Measurements from ENCODE around the gene PELI2.

Gene PELI2

GRCh38 chr14:56172074-56172473 is 53.9 kb downstream of the PELI2 start:
- peaks cover 3% of the 10 kb centered on the region for H3K79me2 ChIP-seq
- no peaks in the 10 kb centered on the region for H3K36me3 ChIP-seq (ENCODE audit: control insufficient read depth, insufficient read depth, low read length)
- no peak for TF ChIP-seq CTCF (IDR thresholded peaks at IDR 0.05)
- H3K27me3 ChIP-seq (ENCODE audit: control insufficient read depth, insufficient read depth, low read length): no peaks in the 10 kb centered on the region
- H2AFZ ChIP-seq: no peak overlapping the region
- no peak overlapping the region for H3K4me3 ChIP-seq (ENCODE audit: low read depth, low read length)
- H3K4me2 ChIP-seq (ENCODE audit: low read length): no peak overlapping the region
- H3K9ac ChIP-seq: no peak overlapping the region
- H3K9me3 ChIP-seq (ENCODE audit: control insufficient read depth, low read length): no peaks in the 10 kb centered on the region
- no peak overlapping the region for H3K27ac ChIP-seq
- no peaks in the 10 kb centered on the region for H3K4me1 ChIP-seq

GRCh38 chr14:56172571-56172971 is 54.4 kb downstream of the PELI2 start:
- Histone ChIP-seq H3K4me1 (no peaks in the 10 kb centered on the region), H3K9me3 (ENCODE audit: control insufficient read depth, low read length) (no peaks in the 10 kb centered on the region), H3K4me3 (ENCODE audit: low read depth, low read length) (no peak overlapping the region), H2AFZ (no peak overlapping the region), H3K79me2 (peaks cover 3% of the 10 kb centered on the region), H3K36me3 (ENCODE audit: control insufficient read depth, insufficient read depth, low read length) (no peaks in the 10 kb centered on the region), H3K9ac (no peak overlapping the region), H3K4me2 (ENCODE audit: low read length) (no peak overlapping the region), H3K27me3 (ENCODE audit: control insufficient read depth, insufficient read depth, low read length) (no peaks in the 10 kb centered on the region), H3K27ac (no peak overlapping the region)
- no peak for TF ChIP-seq CTCF (IDR thresholded peaks at IDR 0.05)

- H3K9ac ChIP-seq: no peak overlapping the region
- H3K27me3 ChIP-seq (ENCODE audit: control insufficient read depth, insufficient read depth, low read length): no peaks in the 10 kb centered on the region
- H3K4me3 ChIP-seq (ENCODE audit: low read depth, low read length): no peak overlapping the region
- H3K4me1 ChIP-seq: no peaks in the 10 kb centered on the region
- no peak overlapping the region for H3K27ac ChIP-seq
- no peak for TF ChIP-seq CTCF (IDR thresholded peaks at IDR 0.05)
- H3K9me3 ChIP-seq (ENCODE audit: control insufficient read depth, low read length): no peaks in the 10 kb centered on the region
- H3K4me2 ChIP-seq (ENCODE audit: low read length): no peak overlapping the region
- no peak overlapping the region for H2AFZ ChIP-seq
- H3K36me3 ChIP-seq (ENCODE audit: control insufficient read depth, insufficient read depth, low read length): no peaks in the 10 kb centered on the region
- H3K79me2 ChIP-seq: peaks cover 2% of the 10 kb centered on the region
These were observed 55.2 kb downstream of the PELI2 start for GRCh38 chr14:56173365-56173922.

DNA sequence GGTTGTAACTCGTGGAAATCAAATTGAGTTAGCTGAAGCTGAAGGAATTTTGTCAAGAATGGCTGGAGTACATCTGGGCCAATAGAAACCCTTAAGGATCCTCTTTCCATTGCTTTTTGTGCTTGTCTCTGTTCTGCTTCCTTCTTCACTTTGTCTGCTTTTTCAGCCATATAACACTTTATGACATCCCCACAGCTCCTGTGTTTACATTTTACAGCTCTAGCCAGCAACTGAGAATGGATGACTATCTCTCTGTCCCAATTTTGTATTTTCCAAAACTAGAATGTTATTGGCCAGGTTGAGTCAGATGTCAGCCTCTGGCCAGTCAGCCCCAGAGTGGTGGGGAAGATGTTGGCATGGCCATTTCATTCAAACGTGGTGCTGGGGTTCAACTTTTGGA is 57.6 kb downstream of the PELI2 start:
- H3K9me3 ChIP-seq (ENCODE audit: control insufficient read depth, low read length): no peaks in the 10 kb centered on the region
- no peaks in the 10 kb centered on the region for H3K79me2 ChIP-seq
- no peak overlapping the region for H3K27ac ChIP-seq
- TF ChIP-seq CTCF (IDR thresholded peaks at IDR 0.05): no peak
- no peak overlapping the region for H3K9ac ChIP-seq
- H3K4me1 ChIP-seq: no peaks in the 10 kb centered on the region
- H3K36me3 ChIP-seq (ENCODE audit: control insufficient read depth, insufficient read depth, low read length): no peaks in the 10 kb centered on the region
- no peak overlapping the region for H3K4me3 ChIP-seq (ENCODE audit: low read depth, low read length)
- H2AFZ ChIP-seq: no peak overlapping the region
- H3K4me2 ChIP-seq (ENCODE audit: low read length): no peak overlapping the region
- no peaks in the 10 kb centered on the region for H3K27me3 ChIP-seq (ENCODE audit: control insufficient read depth, insufficient read depth, low read length)

DNA sequence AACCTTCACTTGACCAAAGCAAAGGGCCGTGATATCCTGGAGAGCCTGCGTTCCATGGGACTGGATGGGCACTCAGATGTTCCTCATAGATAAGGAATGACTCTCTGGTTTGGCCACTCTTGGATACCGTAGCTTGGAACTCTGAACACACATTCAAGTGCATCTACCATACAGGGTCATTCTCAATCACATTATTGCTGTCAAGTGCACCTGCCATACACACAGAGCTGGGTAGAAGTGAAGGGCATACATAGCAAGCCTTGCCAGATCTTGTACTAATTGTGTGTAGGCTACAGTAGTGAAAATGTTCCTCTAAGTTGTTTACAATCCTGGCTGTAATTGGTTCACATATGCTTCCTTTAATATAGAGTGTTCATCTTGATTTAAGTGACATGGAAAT is 58.3 kb downstream of the PELI2 start:
- no peak overlapping the region for H2AFZ ChIP-seq
- H3K4me1 ChIP-seq: no peaks in the 10 kb centered on the region

More for the DNA sequence above, 58.3 kb downstream of the PELI2 start:
- Histone ChIP-seq H3K27ac (no peak overlapping the region), H3K4me2 (ENCODE audit: low read length) (no peak overlapping the region), H3K9me3 (ENCODE audit: control insufficient read depth, low read length) (no peaks in the 10 kb centered on the region), H3K9ac (no peak overlapping the region), H3K36me3 (ENCODE audit: control insufficient read depth, insufficient read depth, low read length) (no peaks in the 10 kb centered on the region), H3K27me3 (ENCODE audit: control insufficient read depth, insufficient read depth, low read length) (no peaks in the 10 kb centered on the region), H3K79me2 (no peaks in the 10 kb centered on the region), H3K4me3 (ENCODE audit: low read depth, low read length) (no peak overlapping the region)
- TF ChIP-seq CTCF (IDR thresholded peaks at IDR 0.05): no peak
